ENCODE measurements around the gene HES5.

- TF ChIP-seq YY1 (IDR thresholded peaks at IDR 0.05; ENCODE audit: insufficient read depth, insufficient read length) (no peak), ZNF274 (IDR thresholded peaks at IDR 0.05; ENCODE audit: low read depth, low read length) (no peak), SUZ12 (IDR thresholded peaks at IDR 0.05; ENCODE audit: extremely low read depth, insufficient read depth, insufficient read length) (no peak)
These were observed 50.9 kb downstream of the HES5 start for GRCh38 chr1:2479186-2479585.

All from NT2/D1 (cell line).